Stimulated activated CD8-positive, alpha-beta memory T cell treated with anti-CD3 and anti-CD28 coated beads, Interleukin-4, amount 100 ng/mL, for 48 hours (primary cell): ENCODE measurements around the gene GYS1.

Experiments used
- DNase-seq: peaks from one replicate; pipeline ENCODE4 v3.0.0-alpha.2; 2020

The GYS1 gene

DNA sequence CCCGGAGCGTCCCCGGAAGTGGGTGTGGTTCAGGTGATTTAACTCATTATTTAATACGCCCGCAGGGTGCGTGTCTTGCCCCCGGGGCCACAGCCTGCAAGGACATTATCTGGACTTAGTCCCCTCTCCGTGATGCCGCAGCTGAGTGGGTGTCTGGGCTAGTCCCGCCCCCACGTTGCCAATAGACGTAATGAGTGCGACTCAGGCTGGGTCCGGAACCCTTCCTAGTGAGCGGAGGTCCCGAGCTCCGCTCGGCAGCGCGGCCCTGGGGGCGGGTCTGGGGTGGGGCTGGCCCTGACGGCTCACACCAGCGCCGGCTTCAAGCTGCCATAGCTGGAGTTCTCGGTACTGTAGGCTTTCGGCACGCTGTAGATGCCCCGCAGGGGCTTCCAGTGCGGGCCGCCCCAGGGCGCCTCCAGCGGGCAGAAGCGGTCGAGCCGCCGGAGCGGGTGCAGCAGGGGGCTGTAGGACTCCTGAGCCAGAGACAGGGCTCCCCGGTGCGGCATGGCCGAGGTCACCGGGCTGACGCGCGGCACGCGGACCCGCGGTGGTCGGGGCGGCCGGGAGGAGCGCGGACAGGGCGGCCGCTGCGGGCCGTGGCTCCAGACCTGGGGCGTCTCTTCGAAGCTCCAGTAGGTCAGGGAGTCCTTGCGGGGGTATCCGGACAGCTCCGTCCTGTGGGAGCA lies 24.7 kb upstream of the GYS1 start:
- peak; percentile 76 for DNase-seq

DNA sequence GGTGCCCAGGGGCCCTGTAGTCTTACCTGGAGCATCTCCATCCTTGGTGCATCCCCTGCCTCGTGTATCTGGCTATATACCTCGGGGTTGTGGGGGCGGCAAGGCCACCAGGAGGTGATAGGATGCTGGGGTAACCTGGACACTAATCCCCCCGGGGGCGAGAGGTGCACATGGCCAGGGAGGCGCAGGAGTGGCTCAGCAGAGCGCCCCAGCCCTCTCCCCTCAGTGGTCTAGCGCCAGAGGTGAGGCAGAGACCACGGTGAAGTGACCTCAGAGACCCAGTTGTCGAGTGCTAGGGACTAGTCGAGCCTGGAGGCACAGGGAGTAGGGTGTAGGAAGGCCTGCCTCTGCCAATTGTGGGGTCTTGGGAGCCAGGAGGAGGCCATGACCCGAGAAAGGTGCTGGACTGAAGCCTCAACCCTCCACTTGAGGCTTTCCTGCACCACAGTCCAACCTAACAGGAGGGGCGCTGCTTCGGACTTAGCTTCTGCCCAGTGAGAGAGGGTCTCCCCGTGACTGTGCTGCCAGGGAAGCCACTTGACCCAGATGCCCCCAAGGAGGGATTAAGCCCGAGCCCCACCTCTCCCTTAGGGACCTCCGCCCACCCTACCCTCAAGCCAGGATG lies 24.0 kb upstream of the GYS1 start, which contains the start of gene LHB:
LHB (minus strand) TSS at position 51 of the 625 bp plus-strand sequence; CDS start at position 41, 10 bp downstream.
- DNase-seq, result no peak

DNA sequence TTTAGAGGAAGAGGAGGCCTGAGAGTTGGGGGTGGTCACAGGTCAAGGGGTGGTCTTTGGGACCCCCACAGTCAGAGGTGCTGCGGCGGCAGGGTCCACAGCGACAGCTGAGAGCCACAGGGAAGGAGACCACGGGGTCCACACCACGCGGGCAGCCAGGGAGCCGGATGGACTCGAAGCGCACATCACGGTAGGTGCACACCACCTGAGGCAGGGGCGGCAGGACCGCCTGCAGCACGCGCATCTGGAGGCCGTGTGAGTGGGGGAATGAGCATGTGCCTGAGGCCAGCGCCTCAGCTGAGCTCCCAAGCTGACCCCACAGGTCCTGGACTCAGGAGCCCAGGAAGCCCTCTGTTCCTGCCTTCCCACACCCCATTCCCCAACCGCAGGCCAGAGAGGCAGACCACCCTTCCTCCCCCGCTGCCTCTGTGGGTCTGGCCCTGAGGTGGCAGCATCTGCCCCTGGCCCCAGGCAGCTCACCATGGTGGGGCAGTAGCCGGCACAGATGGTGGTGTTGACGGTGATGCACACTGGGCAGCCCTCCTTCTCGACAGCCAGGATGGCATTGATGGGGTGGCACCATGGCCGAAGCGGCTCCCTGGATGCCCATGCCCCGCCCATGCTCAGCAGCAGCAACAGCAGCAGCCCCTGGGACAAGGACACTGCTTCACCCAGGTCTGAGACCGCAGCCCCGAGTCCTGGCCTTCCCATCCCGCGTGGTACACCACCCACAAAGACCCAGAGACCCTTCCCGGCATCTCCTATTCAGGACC lies 23.1 kb upstream of the GYS1 start:
- no peak for DNase-seq

DNA sequence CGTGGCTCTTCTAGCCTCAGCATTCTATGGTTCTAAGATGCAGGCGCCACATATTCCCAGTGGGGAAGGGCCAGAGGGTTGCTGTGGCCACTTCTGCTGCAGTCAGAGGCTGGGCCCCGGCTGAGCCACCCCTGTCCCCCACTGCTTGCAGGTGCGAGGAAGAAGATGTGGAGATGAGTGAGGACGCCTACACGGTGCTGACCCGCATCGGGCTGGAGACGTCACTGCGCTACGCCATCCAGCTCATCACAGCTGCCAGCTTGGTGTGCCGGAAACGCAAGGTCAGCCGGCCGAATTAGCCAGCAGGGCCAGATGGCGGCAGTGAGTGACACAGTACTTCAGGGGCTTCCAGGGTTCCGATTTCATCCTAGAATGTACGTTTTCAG lies 21.8 kb upstream of the GYS1 start:
- DNase-seq, result no peak

DNA sequence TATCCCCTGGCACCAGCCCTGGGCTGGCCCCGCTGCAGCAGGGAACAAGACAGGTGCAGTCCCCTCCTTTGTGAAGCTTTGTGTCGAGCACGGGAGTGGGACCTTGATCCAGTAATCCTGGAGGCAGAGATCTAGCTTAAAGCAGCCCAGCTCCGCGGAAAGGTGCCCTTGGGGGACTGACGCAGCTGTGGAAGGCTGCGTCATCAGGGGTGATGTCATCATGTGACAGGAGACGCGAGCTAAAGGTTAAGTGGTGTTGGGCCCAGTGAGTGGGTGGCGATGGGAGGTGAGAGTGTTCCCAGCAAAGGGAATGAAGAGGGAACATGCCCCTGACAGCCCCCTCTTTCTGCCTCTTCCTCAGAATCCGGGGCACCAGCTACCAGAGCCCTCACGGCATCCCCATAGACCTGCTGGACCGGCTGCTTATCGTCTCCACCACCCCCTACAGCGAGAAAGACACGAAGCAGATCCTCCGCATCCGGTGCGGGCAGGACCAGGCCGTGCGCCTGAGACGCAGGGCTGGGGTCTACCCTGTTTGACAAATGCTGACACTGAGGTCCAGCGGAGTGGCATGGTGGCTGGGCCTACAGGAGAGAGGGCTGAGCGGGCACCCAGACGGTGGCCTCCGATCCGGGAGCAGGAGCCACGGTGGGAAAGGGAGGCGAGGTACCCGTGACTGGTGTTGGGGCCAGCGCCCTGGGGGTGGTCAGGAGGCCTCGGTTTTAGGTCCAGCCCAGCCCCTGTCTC lies 21.2 kb upstream of the GYS1 start:
- DNase-seq, result no peak

DNA sequence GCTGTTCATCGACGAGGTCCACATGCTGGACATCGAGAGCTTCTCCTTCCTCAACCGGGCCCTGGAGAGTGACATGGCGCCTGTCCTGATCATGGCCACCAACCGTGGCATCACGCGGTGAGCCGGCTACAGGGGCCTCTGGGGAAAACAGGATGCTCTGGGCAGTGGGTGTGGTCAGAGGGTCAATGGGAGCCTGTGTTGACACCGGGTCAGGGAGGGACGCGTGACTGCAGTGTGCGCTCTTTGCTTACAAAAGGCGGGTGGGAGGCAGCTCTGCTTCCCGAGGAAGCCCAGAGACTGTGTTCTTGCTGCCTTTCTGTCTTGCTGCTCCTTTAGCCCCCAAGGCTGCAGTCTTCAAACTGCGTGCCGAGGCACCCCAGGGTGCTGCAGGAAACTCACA lies 18.1 kb upstream of the GYS1 start:
- no peak for DNase-seq

DNA sequence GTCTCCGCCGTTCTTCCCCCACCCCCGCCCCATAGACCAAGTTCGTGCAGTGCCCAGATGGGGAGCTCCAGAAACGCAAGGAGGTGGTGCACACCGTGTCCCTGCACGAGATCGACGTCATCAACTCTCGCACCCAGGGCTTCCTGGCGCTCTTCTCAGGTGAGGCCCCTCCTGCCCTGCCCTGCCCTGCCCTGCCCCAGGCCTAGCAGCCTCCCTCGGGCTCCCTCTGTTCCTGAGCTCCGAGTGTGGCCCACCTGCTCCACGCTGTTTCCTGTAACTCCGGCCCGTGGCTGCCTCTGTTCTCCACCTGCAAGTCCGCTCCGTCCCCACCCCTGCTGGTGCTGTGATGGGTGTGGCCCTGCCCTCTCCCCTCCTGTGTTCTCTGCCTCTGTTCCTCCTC lies 17.3 kb upstream of the GYS1 start:
- no peak for DNase-seq

DNA sequence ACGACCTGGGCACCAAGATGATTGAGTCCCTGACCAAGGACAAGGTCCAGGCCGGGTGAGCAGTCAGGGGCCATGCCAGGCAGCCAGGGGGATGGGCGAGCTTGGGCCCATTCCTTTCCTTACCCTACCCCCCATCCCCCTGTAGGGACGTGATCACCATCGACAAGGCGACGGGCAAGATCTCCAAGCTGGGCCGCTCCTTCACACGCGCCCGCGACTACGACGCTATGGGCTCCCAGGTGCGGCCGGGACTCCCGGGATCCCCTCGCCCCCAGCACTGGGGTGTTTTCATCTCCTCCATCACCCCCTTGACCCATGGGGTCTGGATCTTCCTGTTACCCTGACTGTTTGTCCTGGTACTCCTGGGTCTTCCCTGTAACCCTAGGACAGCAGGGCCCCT lies 16.7 kb upstream of the GYS1 start:
- DNase-seq, result no peak

DNA sequence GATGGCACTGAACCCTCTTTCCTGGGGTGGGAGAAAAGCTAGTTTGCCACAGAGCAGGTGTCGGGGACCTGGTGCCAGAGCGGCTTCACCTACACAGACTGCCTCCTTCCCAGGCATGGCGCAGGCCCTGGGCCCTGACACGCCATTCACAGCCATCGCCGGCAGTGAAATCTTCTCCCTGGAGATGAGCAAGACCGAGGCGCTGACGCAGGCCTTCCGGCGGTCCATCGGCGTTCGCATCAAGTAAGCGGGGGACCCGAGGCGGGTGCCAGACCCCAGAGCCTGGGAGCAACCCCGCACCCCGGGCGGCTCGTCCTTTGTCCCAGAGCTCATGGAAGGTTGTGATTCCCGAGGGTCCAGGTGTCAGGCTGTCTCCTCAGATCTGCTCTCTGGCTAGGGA lies 13.8 kb upstream of the GYS1 start:
- no peak for DNase-seq

DNA sequence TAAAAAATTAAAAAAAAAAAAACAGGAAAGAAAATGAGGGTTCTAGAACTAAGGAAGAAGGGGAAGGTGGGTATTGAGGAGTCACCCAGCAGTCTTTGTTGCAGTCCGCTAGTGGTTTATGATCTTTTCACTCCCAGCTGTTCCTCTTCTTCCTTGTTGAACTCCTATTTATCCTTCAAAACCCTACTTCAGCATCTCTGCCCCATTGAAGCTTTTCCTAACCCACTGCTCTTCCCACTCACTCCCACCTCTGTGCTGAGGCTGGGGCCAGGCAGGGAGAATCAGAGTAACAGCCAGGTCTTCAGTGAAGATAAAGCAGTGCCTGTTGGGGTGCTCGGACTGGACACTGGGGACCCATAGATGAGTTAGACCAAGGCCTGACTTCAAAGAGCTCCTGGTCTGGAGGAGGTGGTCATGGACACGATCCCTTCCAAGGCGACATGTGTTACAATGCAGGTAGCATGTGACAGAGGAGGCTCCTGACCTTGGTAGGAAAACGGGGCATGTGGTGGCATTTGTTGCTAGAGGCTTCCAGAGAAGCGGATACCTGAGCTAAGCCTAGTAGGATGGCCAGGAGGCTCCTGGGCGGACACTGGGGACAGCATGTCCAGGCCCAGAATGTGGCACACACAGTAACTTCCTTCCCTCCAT lies 12.0 kb upstream of the GYS1 start:
- DNase-seq, result no peak

DNA sequence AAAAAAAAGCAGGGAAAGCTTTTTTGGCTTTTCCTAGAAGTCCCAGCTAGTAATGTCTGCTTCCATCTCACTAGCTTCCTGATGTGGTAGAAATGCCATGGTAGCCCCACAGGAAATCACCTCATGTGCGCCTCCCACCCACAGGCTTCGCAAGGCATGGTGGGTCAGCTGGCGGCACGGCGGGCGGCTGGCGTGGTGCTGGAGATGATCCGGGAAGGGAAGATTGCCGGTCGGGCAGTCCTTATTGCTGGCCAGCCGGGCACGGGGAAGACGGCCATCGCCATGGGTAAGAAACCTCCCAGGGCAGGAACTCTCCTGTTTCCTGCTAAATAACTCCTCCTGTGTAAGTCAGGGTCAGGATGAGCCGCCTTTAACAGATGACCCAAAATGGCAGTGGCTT lies 11.0 kb upstream of the GYS1 start:
- DNase-seq, result no peak

DNA sequence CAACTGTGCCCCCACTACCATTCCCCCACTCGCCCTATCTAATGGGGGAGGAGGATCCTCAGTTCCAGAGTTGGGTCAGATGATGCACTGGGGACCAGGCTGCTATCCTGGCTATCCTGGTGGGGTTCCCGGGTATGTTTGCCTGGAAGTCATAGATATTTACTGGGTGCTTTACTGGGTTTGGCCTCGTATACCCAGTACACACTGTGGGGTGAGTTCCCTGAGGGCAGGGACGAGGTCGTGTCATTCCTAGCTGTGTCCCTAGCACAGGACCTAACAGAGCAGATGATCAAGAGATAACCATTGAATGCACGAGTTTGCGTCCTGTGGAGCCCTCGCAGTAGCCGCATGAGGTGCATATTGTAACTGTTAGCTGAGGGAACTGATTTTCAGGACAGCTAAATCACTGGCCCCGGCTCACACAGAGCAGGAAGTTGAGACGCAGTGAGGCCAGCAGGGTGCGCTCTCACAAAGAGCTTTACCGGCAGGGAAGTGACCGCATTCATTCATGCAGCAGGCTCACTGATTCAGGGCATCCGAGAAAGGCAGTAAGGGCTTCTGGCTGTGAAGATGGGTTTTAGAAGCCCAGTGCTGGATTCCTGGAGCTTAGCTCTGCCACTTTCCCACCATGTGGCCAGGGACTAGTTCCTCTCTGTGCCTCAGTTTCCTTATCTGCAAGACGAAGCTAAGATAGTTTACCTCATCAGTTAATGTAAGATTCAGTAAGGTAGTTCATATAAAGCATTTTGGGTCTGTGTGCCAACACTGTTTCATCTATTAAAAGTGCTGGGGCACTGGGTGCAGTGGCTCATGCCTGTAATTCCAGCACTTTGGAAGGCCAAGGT lies 6.6 kb upstream of the GYS1 start:
- DNase-seq, result peak; percentile 79

DNA sequence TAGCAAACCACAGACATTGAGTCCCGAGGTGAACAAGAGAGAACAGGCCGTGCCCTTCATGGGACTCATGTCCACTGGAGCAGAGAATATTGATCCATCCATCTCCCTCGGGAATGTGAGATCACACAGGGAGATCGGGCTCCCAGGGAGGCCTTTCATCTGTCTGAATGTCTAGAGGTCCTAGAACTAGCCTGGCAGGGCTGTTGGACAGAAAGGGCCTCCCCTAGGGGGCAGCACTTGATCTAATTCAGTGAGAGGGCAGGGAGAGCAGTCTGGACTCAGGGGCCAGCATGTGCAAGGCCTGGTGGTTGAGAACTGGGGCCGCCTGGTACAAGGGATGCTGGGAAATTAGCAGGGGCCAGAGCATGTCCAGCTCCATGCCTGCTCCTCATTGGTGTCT lies 4.9 kb upstream of the GYS1 start:
- peak; percentile 81 for DNase-seq

DNA sequence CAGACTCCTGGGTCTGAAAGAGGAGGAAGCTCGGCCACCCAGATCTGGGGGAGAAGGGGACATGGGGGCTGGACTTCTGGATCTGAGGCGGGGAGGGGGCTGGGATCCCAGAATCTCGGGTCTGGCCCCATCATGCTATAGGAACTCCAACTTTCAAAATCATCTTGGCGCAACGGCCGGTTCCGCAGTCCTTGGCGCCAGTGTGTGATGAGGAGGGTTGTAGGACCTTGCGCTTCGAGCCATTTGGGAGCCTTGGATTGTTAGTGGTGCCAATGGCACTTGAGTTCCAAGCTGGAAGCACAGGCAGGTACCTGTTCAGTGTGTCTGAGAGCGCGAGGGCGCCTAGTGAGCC lies 902 bp upstream of the GYS1 start:
- DNase-seq, result no peak

DNA sequence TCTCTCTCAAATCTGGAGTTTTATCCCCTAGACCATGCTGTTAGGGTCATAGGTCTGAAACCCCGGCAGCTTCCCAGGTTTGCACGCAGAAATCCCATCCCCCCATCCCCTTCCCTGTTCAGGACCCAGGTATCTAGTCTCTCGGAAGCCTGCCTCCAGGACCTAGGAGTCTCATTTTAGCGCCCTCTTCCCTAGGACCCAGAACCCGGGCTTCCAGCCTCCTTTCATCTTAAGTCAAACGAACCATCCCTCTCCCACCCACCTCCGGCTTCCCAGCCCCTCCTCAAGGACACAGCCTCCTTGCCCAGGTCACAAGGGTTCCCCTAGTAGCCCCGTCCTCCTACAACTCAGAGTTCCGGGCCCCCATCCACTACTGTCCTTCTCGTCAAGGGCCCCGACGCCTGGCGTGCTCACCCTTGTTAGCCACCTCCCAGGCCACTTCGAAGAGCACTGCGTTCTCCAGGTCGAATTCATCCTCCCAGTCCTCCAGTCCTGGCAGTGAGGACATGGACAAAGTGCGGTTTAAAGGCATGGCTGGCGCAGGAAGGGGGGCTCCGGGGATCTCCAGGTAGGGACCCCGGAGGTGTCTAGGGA lies 431 bp downstream of the GYS1 start:
- DNase-seq, result peak; percentile 43

DNA sequence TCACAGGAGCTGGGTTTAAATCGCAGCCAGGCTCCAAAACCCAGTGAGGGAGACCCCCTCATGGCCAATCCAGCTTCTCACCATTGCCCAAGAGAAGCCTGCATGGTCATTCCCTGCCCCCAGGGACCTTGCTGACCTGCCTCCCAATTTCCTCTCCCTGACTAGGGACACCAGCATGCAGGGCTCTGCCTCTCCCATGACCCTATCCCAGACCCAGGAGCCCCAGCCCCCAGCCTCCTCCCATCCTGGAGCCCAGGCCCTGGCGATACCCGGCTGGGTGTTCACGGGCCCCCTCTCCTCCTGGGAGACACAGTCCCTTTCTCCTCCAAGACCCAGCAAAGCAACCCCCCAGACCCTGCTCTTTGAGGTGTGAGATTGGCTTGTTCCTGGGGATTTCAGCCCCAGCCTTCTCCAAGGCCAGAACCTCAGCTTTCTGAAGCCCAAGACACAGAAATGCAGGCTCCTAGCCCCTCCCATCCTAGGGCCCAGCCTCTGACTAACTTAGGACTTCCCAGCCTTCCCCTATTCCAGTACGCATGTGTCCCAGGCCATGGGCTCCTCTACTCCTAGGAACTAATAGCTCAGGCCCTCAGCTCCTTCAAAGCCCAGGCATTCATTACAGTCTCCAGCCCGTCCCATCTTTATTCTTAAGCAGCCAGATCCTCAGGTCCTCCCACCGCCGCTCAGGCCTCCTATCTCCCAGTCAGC lies 1.1 kb downstream of the GYS1 start:
- no peak for DNase-seq

DNA sequence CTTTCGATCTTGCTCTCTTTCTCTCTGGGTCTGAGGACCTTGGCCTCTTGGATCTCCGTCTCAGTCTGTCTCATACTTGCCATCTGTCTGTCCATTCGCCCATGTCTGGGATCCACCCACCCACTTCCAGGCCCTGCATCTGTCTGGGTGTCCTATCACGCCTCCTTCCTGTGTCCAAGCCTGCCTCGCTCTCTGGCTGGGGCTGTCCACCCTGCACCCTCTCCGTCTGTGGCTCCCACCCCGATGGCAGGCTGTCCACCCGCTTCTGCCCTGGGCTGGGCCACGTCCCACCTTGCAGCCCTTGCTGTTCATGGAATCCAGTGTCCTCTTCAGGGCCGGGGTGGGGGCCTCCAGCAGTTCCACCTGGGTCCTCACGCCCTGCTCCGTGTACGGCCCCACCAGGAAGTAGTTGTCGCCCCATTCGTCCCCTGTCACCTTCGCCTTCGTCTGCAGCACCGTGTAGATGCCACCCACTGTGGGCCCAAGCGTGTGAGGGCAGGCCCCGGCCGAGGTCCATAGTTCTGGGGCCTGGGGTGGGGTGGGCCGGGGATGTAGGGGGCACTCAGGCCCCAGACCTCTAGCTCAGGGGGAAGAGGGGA lies 2.0 kb downstream of the GYS1 start:
- DNase-seq, result no peak

DNA sequence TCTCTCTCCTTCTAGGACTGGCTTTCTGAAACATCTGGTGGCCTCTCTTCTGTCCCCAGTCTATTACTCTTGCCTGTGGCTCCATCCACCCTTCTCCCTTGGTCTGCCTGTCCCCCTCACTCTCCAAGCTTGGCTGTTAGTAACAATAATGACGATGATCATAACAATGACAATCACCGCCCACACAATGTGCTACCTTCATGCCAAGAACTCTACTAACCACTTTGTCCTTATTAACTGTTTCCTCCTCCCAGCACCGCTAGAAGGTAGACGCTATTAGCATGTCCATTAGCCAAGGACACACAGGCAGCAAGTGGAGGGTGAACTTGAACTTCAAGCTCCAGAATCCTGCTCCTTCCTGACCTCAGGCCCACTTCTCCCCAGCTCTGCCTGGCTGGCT lies 2.7 kb downstream of the GYS1 start:
- DNase-seq, result no peak

DNA sequence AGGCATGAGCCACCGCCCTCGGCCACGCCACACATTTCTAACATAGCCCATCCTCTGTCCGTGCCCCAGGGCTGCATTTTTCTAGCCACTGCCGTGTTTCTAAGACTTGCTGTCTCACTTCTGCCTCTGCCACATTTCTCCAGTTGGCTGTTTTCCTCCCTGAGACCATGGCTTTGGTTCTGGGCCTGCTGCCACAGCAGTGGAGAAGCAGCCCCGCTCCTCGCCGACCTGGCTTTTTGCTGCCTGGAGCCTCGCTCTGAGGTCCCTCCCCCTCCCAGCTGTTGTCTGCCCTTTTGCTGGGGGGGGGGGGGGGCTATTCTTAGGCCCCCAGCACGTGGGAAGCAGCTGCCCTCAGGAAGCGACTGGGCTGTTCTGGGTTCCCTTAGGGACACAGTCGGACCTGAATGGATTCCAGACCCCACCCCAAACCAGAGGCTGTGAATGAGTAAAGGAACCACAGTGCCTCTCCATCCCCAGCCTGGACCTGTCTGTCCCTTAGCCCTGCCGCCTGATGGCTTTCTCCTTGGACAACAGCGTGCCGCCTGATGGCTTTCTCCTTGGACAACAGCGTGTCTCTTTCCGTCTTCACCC lies 3.3 kb downstream of the GYS1 start:
- DNase-seq, result no peak

DNA sequence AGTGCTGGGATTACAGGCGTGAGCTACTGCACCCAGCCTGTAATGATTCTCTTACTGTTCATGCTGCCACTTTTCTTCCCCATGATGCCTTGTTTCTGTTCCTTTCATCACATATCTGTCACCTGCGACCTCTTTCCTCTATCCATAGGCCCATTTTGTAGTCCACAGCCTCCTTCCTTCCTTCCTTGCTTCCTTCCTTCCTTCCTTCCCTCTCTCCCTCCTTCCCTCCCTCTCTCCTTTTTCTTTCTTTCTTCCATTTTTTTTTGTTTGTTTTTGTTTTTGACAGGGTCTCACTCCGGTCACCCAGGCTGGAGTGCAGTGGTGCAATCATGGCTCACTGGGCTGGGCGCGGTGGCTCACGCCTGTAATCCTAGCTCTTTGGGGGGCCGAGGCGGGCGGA lies 4.2 kb downstream of the GYS1 start:
- DNase-seq, result no peak
